Stimulated activated CD8-positive, alpha-beta memory T cell treated with anti-CD3 and anti-CD28 coated beads, Interleukin-12 subunit alpha, Interleukin-12 subunit beta, amount 100 ng/mL, for 1 hour (primary cell): Measurements from ENCODE around the gene PDE11A.

Experiments
- DNase-seq: peaks from one replicate; pipeline ENCODE4 v3.0.0-alpha.2; 2020; ENCODE audit warnings: low read depth

PDE11A gene

GRCh38 chr2:177668617-177669016, 404.0 kb downstream of the PDE11A start:
- no peak for DNase-seq

DNA sequence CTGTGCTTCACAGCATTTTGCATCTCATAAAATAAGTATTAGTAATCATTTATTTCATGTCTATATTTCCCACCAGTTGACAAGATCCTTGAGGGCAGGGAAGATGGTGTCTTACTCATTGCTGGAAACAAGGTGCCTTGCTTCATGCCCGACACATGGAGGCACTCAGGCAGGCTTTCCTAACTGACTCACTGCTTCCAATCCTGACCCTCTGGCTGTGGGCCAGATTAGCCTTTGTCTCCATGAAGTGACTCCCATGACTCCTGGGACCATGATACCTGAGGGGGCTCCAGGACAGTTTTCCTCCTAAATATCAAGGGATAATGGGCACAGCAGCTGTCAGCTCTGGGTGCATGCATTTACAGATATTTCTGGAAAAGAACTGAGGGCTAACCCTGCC, 405.0 kb downstream of the PDE11A start:
- no peak for DNase-seq

GRCh38 chr2:177666408-177666807, 406.2 kb downstream of the PDE11A start:
- DNase-seq = no peak

- DNase-seq = no peak
These were observed 406.6 kb downstream of the PDE11A start for GRCh38 chr2:177665948-177666347.

GRCh38 chr2:177665328-177665727, 407.2 kb downstream of the PDE11A start:
- no peak for DNase-seq

- DNase-seq = no peak
These were observed 409.7 kb downstream of the PDE11A start for GRCh38 chr2:177662895-177663294.

DNA sequence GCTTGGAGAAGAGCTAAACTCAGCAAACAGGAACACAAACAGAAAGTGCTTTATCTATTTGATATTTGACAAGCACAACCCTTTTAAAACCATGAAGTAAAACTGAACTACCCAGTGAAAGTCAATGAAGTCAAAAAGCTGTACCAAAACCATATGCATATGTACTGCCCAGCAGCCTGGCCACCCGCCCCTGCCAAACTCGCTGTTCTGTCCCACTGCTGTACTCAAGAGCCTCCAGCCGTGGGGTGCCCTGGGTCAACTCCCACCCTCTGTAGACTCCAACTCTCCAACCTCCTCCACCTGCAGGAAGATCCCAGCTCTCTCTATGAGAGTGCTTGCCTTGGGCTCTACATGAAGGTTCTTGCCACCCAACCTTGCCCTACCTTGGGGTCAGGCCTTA, 411.8 kb downstream of the PDE11A start:
- no peak for DNase-seq

GRCh38 chr2:177658309-177658708, 414.3 kb downstream of the PDE11A start:
- DNase-seq = no peak

GRCh38 chr2:177651833-177652232, 420.7 kb downstream of the PDE11A start:
- DNase-seq = no peak

DNA sequence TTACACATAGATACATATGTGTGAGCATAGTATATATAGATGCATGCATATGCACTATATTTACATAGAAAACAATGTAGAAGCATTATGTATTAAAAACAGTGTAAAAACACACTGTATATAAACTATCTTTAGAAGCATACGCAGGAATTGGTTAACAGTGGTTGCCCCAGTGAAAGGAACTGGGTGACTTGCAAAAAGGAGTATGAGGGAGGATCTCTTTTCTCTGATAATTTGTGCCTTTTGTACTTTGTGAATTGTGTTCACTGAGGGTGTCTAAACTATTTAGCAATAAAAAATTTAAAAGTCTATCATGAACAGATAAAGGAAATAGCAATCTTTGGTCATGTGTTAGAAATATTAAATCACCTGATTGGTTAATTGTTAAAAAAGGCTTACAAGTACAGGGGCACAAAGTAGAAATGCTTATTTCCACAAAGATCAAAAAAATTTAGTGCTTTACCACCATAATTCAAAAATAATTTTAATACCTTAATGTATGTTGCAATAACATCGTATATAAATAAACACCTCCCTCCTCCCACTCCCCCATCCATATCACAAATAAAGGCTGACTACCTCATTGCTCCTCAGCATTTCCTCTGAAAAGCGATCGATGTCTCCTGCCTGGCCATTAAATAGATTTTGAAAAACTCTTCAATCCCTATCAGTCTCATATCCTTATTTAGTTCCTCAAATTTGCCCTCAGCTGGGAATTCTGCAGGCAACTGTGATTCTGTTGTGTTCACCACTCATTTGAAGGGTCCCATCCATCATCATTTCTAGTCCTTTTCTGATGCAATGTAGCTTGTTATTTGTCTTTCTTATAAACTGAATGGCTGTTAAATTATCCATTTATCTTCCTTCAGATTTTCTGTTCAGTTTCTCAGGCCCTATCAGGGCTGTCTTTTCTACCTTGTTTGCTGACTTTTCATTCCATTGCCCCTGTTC, 422.7 kb downstream of the PDE11A start:
- no peak for DNase-seq

DNA sequence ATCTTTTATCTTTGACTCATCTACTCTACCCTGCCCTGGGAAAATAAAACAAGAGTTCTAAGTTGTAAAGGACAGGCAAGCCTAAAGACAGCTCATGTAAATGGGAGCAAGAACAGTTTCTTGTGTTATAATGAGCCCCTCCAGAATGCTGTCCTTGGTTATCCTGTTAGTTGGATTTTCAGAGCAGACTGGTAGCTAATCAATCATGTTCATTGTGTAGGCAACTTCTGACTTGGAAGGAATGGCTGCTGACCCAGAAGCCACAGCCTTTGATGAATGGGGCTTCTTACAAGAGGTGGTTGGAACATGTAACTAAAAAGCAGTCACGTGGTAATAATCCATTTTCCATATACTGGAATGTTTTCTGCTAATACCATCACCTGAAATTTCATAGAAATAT, 425.8 kb downstream of the PDE11A start:
- no peak for DNase-seq

- DNase-seq = no peak
These were observed 426.3 kb downstream of the PDE11A start for GRCh38 chr2:177646241-177646640.

DNA sequence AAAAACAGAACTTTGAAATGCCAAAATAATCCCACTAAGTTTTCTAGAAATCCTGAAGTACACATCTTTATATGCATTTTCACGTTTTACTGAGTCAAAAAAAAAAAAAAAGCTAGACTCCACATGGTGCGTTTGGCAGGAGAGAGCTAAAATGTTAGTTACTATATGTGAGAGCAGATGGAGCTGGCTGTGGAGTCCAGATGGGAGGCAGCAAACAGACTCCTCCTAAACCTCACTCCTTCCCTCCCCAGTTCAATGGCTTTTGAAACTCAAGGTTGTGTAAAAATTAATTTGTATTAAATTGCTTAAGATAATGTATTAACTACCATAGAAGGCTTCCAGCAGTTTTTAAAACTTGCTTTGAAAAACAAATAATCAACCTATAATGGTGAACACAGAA, 431.2 kb downstream of the PDE11A start:
- no peak for DNase-seq

DNA sequence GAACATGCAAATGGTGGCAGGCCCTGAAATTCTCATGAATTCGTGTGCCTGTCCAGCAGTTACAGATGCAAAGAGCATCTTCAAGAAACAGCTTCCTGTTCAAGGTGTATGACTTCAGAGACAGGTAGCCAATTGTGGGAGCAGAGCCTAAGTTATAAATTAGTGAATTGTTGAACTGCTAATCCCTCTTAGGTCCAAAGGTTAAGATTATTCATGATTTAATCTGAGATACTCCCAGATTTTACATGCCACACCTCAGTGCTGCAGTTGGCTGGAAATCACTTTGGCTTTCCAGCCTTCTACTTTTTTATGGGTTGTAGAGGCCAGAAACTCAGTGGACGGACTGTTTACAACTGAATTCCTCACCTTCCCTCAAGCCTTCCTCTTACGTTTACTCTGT, 432.2 kb downstream of the PDE11A start:
- no peak for DNase-seq

GRCh38 chr2:177639262-177639914, 433.2 kb downstream of the PDE11A start:
- DNase-seq = no peak

DNA sequence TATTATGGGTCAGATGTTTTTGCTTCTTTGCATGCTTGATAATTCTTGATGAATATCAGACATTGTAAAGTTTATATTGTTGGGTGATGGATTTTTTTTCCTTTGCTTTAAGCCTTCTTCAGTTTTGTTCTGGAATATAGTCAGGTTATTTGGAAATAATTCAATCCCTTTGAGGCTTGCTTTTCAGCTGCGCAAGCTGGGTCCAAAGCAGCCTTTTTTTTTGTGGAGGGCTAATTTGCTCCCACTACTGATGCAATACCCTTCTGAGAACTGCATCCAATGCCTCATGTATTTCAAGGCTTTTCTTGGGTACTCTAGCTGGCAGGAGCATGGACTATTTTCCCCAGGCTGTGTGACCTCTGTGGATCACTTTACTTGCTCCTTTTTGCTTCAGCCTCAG, 434.1 kb downstream of the PDE11A start:
- DNase-seq = no peak

GRCh38 chr2:177636672-177637071, 435.9 kb downstream of the PDE11A start:
- no peak for DNase-seq

- no peak for DNase-seq
These were observed 436.9 kb downstream of the PDE11A start for GRCh38 chr2:177635696-177636095.

DNA sequence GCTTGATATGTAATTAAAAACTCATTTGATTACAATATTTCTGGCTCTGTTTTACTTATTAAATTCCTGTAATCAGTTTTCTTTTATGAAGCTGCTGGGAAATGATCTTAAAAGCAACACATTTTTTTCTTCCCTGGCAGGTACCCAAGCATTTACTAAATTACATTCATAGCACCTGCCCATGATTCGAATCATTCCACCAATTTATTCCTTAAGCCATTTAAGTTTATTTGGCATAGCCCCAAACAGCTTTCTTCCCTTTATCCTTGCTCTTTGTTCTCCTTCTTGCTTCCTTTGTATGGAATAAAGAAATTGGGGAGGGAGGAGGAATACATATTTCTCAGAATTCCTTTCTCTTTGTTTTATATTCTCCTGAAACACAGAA, 438.7 kb downstream of the PDE11A start:
- DNase-seq = no peak

GRCh38 chr2:177633111-177633510, 439.5 kb downstream of the PDE11A start:
- no peak for DNase-seq

DNA sequence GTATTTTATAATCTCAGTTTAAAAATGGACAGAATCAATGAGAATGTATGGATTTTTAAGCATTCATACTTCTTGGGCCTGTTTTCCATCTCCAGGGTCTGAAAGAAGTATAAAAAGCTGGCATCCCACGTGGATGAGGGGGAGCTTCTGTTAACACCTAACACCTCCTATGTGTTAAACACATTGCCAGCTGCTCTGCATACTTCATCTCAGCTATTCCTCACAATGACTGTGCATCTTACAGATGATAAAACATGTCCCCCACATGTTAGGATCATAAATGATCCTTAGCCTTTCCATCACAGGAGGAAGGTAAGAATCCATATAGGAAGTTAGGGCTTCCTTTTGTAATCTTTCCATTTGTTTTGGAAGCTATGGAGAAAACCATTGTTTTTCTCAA, 440.9 kb downstream of the PDE11A start:
- DNase-seq = no peak

GRCh38 chr2:177629357-177630024, 443.1 kb downstream of the PDE11A start:
- no peak for DNase-seq

DNA sequence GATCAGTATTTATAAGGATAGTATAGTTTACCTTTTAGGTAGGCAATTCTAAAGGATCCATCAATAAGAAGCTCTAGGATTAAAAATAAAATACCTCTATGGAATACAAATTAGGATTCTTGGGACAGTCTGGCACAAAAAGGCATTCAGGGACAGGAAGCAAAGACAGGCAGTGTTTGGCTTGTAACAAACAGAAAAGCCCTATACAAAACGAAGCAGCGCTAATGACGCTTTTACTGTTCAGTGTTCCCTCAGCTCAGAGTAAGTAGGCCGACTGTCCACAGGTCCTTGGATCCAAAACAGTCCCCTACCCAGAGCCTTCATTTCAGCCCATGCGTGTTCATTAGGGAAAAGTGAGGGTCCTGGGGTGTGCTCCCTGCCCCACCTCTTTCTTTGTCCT, 443.7 kb downstream of the PDE11A start:
- no peak for DNase-seq
